Renal cortex interstitium (tissue), 11 donors: ENCODE data around the gene MICB. TPM values are rescaled to one million over a fixed set of nuclear protein-coding genes. Genes with fewer than 3 reads are reported as not detected.
A peak's percentile ranks its signal among the peaks of the same experiment; 100 is the strongest.
"Not testable (repeated sequence)": the region's sequence is repeated elsewhere in the genome, so short reads cannot be mapped to it uniquely, and the experiment has no call there.

Experiments used
- DNase-seq, 11 donors: peaks; one replicate each; pipeline ENCODE4 v3.0.0-alpha.2; 2013; ENCODE audit warnings: low read depth in 9 of 11, low spot score in 4 of 11; ENCODE audit errors: extremely low read depth in 1 of 11
- polyA plus RNA-seq, 3 donors: library from polyadenylated mRNA; unstranded; fragments of 120-200 nt; gene quantifications; one replicate each; pipeline ENCODE4 v1.2.1, GENCODE V29; 2013; ENCODE audit not compliant: insufficient read length in 3 of 3

MICB gene
- polyA plus RNA-seq, 3 donors = 1.4 to 1.8 (median 1.5) TPM

GRCh38 chr6:31493875-31494694 is 3.9 kb upstream of the MICB start:
- DNase-seq = peak in 9 of 11 donors; percentile 54 to 71 (median 61)

- DNase-seq = no peak
Measured at GRCh38 chr6:31495580-31495979, 2.4 kb upstream of the MICB start.

DNA sequence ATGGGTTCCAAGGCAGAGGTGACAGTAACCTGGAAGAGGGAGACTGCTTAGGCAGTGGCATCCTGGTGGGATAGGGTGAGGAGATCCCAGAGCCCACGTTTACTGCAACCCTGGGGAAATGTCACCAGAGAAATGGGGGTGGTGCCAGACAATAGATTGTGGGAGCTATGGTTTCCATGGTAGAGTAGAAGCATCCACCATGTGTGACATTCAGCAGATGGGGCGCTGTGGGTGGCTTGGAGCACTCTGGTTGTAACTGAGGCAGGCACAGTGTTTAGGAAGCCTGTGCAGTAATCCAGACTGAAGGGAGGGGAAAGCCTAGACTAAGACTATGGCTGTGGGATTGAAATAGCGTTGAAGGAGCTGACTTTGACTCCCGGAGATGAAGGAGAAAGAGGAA is 1.1 kb upstream of the MICB start:
- DNase-seq = not testable (repeated sequence)

DNA sequence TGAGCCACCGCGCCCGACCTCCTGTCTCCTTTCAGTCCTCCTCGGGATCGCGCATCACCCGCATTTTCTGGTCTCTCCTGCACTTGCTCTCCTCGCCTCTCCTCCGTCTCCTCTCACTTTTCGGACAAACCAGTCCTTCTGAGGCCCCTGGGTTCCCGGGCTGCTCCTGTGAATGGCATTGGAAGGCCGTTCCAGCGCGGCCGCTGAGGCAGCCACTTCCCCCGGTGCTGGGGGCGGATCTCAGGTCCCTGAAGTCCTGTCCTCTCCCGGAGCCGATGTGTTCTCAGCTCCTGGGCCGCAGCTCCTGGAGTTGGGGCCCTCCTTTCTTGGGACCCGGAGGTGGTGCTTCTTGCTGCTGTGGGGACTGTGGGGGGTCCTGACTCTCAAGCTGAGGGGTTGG is 803 bp downstream of the MICB start:
- no peak for DNase-seq

DNA sequence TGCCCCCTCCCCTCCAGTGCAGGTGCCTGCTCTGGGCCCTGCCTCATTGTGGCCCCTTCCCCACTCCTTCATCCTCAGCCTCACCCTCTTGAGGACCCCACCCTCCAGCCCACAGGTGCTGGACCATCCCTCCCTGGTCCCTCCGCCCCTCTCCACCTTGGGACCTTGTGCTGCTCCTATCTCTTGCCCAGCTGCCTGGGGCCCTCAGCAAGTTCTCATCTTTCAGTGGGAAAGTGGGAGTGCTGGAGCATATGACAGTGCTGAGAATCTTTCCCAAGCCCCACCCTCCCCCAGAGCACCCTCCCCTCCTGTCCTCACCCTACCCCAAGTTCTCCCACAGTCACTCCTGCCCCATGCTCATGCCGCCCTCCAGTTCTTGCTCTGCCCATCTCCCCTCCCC is 1.7 kb downstream of the MICB start:
- DNase-seq = not testable (repeated sequence)

DNA sequence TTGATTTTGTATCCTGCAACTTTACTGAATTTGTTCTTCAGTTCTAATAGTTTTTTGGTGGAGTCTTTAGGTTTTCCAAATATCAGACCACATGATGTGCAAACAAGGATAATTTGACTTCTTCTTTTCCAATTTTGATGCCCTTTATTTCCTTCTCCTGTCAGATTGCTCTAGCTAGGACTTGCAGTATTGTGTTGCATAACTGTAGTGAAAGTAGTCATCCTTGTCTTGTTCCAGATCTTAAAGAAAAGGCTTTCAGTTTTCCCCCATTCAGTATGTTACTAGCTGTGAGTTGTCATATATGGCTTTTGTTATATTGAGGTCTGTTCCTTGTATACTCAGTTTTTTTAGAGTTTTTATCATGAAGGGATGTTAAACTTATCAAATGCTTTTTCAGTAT is 4.6 kb downstream of the MICB start:
- DNase-seq = no peak

DNA sequence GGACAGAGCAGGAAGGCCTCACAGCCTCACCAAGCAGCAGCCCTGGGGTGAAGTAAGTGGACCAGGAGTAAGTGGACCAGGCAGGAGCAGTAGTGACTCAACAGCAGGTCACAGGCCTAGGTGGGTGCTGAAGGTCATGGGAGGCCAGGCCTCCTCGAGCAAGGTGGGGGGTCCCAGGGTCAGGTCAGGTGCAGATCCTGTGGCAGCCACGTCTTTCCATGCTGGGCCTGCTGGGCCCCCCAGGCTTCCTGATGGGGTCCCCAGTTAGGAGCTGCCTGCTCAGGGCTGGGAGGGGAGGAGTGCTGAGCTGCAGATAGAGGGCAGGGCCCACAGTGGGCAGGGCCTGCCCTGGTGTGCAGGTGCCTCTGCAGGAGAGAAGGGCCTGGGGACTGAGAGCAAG is 11.1 kb downstream of the MICB start:
- DNase-seq = not testable (repeated sequence)

DNA sequence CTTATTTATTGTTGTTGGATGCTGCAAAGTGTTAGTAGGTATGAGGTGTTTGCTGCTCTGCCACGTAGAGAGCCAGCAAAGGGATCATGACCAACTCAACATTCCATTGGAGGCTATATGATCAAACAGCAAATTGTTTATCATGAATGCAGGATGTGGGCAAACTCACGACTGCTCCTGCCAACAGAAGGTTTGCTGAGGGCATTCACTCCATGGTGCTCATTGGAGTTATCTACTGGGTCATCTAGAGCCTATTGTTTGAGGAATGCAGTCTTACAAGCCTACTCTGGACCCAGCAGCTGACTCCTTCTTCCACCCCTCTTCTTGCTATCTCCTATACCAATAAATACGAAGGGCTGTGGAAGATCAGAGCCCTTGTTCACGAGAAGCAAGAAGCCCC is 12.1 kb downstream of the MICB start:
- DNase-seq = no peak

- no peak for DNase-seq
Measured at GRCh38 chr6:31513456-31514165, 15.7 kb downstream of the MICB start.

GRCh38 chr6:31521835-31522234 is 23.9 kb downstream of the MICB start:
- no peak for DNase-seq

- no peak for DNase-seq
Measured at GRCh38 chr6:31525553-31525931, 27.6 kb downstream of the MICB start.

- DNase-seq = no peak
Measured at GRCh38 chr6:31525932-31526591, 28.1 kb downstream of the MICB start.

- no peak for DNase-seq
Measured at GRCh38 chr6:31528307-31528777, 30.4 kb downstream of the MICB start.

- no peak for DNase-seq
Measured at GRCh38 chr6:31528821-31529328, 30.9 kb downstream of the MICB start, which contains the start of gene MCCD1. Gene MCCD1, plus strand, starts transcription at chr6:31528962. Its CDS starts 53 bp downstream, at chr6:31529015.

DNA sequence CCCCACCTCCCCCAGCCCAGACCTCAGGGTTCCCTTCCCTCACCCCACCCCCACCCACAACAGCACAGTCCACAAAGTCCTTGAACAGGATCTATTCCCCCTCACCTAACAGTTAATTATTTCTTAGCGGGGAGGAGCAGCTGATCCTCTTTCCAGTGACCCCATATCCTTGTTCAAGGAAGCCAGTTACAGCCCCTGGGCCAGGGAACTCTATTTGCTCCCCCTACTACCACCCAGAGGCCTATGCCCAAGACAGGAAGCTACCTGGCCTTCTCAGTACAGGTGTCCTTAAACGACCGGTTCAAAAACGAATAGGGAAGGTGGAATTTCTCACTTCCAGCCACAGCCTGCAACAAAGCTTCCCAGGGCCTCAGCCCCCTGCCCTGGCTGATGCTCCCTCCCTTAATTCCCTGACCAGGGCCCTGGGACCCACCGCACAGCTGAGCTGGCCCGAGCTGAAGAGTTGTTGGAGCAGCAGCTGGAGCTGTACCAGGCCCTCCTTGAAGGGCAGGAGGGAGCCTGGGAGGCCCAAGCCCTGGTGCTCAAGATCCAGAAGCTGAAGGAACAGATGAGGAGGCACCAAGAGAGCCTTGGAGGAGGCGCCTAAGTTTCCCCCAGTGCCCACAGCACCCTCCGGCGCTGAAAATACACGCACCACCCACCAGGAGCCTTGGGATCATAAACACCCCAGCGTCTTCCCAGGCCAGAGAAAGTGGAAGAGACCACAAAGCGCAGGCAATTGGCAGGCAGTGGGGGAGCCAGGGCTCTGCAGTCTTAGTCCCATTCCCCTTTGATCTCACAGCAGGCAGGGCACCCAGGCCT is 31.6 kb downstream of the MICB start:
- DNase-seq = peak in 1 of 11 donors; percentile 12

GRCh38 chr6:31530659-31531058 is 32.7 kb downstream of the MICB start:
- DNase-seq = no peak

DNA sequence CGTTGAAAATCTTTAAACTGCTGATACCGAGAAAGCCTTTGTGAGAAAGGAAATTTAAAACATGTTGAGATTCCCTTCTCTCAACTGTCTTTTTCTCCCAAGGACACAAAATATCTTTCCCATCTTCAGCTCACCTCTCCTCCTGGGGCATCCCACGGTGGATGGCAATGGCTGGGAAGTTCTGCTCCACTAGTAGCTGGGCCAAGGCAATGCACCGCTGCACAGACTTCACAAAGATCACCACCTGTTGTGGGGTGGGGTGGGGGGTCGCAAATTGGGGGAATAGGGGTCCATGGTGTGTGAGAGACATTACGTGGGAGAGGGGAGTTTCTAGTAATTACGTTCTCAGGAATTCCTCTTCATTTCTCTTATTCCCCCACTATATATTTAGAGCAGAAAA is 33.2 kb downstream of the MICB start:
- no peak for DNase-seq

- no peak for DNase-seq
Measured at GRCh38 chr6:31531771-31532643, 34.1 kb downstream of the MICB start.
